K562 (cell line): ENCODE measurements around the gene TMBIM4. TPM values are rescaled to one million over a fixed set of nuclear protein-coding genes. Genes with fewer than 3 reads are reported as not detected.

Experiments
- BACH1 ChIP-seq: fragments of 200-800 bp; sonication (Bioruptor generic); IDR thresholded peaks from 2 replicates; pipeline ENCODE4 v1.6.1; 2016; ENCODE audit warnings: missing genetic modification characterization, missing compliant biosample characterization
- CBX3 ChIP-seq, 2 experiments: IDR thresholded peaks; 1 replicate in 1 of 2; 2 replicates in 1 of 2; pipeline ENCODE4 v1.6.1; 2012; ENCODE audit warnings: inconsistent platforms in 2 of 2, low read length in 2 of 2, borderline replicate concordance in 1 of 2, control low read depth in 1 of 2
- ESRRB ChIP-seq: fragments of 250-450 bp; sonication (Bioruptor Pico); IDR thresholded peaks from 2 replicates; pipeline ENCODE4 v1.5.0; 2020; ENCODE audit warnings: mild to moderate bottlenecking, moderate library complexity, borderline replicate concordance
- FOXM1 ChIP-seq, 2 experiments: fragments of 450-650 bp in 1 of 2; sonication (generic) in 1 of 2; formaldehyde crosslinking in 1 of 2; IDR thresholded peaks; 2 replicates each; pipeline versions ENCODE4 v1.6.1 to v1.9.0; 2017 to 2022; ENCODE audit warnings: low read depth in 2 of 2, mild to moderate bottlenecking in 2 of 2, missing genetic modification reagents in 1 of 2, moderate library complexity in 1 of 2
- KDM1A ChIP-seq, 2 experiments: fragments of 450-650 bp; IDR thresholded peaks; 2 replicates each; pipeline ENCODE4 v1.6.1; 2016; ENCODE audit warnings: mild to moderate bottlenecking in 2 of 2
- KLF13 ChIP-seq: fragments of 450-650 bp; IDR thresholded peaks from 2 replicates; pipeline ENCODE4 v1.6.1; 2016; ENCODE audit warnings: missing genetic modification characterization, low read depth, mild to moderate bottlenecking, missing compliant biosample characterization, moderate library complexity, borderline replicate concordance
- L3MBTL2 ChIP-seq: fragments of 450-650 bp; IDR thresholded peaks from 2 replicates; pipeline ENCODE4 v1.6.1; 2016; ENCODE audit warnings: mild to moderate bottlenecking, moderate library complexity
- MAZ ChIP-seq, 2 experiments: fragments of 450-650 bp in 1 of 2; sonication (generic) in 1 of 2; formaldehyde crosslinking; IDR thresholded peaks in 1 of 2; conservative IDR thresholded peaks in 1 of 2; 2 replicates each; pipeline versions ENCODE4 v1.4.0 to v1.5.0; 2020; ENCODE audit warnings: mild to moderate bottlenecking in 1 of 2, missing genetic modification reagents in 1 of 2
- MTF1 ChIP-seq: fragments of 250-450 bp; sonication (Bioruptor Pico); IDR thresholded peaks from 2 replicates; pipeline ENCODE4 v1.9.0; 2021; ENCODE audit warnings: moderate library complexity, mild to moderate bottlenecking, inconsistent platforms, borderline replicate concordance
- MXI1 ChIP-seq: IDR thresholded peaks from 2 replicates; pipeline ENCODE4 v1.6.1; 2011; ENCODE audit warnings: low read depth, mild to moderate bottlenecking, improper control_type of control experiment, low read length
- ZNF224 ChIP-seq: sonication (generic); formaldehyde crosslinking; IDR thresholded peaks from 2 replicates; pipeline ENCODE4 v1.8.0; 2022; ENCODE audit warnings: mild to moderate bottlenecking, missing genetic modification reagents
- ZNF239 ChIP-seq: fragments of 250-450 bp; sonication (Bioruptor Pico); IDR thresholded peaks from 2 replicates; pipeline ENCODE4 v1.4.0; 2020; ENCODE audit warnings: mild to moderate bottlenecking
- ZNF282 ChIP-seq: sonication (generic); formaldehyde crosslinking; IDR thresholded peaks from 2 replicates; pipeline ENCODE4 v1.8.1; 2023; ENCODE audit warnings: missing genetic modification reagents
- ZNF41 ChIP-seq: fragments of 250-450 bp; sonication (Bioruptor Pico); conservative IDR thresholded peaks from 2 replicates; pipeline ENCODE4 v1.4.0; 2020; ENCODE audit warnings: mild to moderate bottlenecking
- polyA plus RNA-seq, 8 experiments: library from polyadenylated mRNA; depleted of rRNA in 4 of 8; stranded (reverse) in 5 of 8; unstranded in 3 of 8; fragments of >200 nt; fragmentation: Nextera tagmentation in 2 of 8; fragmentation: Illumina TruSeq in 1 of 8; extraction: Ambion mirVana in 2 of 8; extraction: Trizol in 1 of 8; gene quantifications; 2 replicates each; pipeline versions ENCODE4 v1.2.1 to v1.2.3, GENCODE V29; 2011 to 2014; ENCODE audit warnings: inconsistent platforms in 1 of 8, missing spikeins in 1 of 8
- total RNA-seq, 7 experiments: library from RNA; depleted of rRNA in 6 of 7; stranded (reverse); fragments of >200 nt in 6 of 7; fragmentation: Illumina TruSeq in 2 of 7; extraction: Trizol in 2 of 7; gene quantifications; 2 replicates each; pipeline versions ENCODE4 v1.2.1 to v1.2.3, GENCODE V29; 2011 to 2021; ENCODE audit warnings: low replicate concordance in 1 of 7
- TF ChIP-seq, protein P1 (sequence below): sonication (generic); formaldehyde crosslinking; IDR thresholded peaks from 2 replicates; pipeline ENCODE4 v1.8.0; 2022; ENCODE audit warnings: mild to moderate bottlenecking, low read depth, missing genetic modification reagents
- TF ChIP-seq, protein P2 (sequence below): fragments of 450-650 bp; conservative IDR thresholded peaks from 2 replicates; pipeline ENCODE4 v1.6.1; 2016; ENCODE audit warnings: missing genetic modification characterization, low read depth, mild to moderate bottlenecking, control low read depth, missing compliant biosample characterization
- TF ChIP-seq, protein P3 (sequence below), 2 experiments: fragments of 450-650 bp; IDR thresholded peaks; 2 replicates each; pipeline ENCODE4 v1.6.1; 2018; ENCODE audit warnings: mild to moderate bottlenecking in 2 of 2, low read depth in 1 of 2; ENCODE audit not compliant: partially characterized antibody in 2 of 2
- TF ChIP-seq, protein P4 (sequence below): sonication (generic); formaldehyde crosslinking; IDR thresholded peaks from 2 replicates; pipeline ENCODE4 v1.8.0; 2022; ENCODE audit warnings: mild to moderate bottlenecking, missing genetic modification reagents

Gene TMBIM4
- total and polyA plus RNA-seq, 9 of the 15 experiments (the other 6 are each of a cell fraction or from before 2014, with no cell fraction given) = 18.6 to 272 (median 50.0) TPM

DNA sequence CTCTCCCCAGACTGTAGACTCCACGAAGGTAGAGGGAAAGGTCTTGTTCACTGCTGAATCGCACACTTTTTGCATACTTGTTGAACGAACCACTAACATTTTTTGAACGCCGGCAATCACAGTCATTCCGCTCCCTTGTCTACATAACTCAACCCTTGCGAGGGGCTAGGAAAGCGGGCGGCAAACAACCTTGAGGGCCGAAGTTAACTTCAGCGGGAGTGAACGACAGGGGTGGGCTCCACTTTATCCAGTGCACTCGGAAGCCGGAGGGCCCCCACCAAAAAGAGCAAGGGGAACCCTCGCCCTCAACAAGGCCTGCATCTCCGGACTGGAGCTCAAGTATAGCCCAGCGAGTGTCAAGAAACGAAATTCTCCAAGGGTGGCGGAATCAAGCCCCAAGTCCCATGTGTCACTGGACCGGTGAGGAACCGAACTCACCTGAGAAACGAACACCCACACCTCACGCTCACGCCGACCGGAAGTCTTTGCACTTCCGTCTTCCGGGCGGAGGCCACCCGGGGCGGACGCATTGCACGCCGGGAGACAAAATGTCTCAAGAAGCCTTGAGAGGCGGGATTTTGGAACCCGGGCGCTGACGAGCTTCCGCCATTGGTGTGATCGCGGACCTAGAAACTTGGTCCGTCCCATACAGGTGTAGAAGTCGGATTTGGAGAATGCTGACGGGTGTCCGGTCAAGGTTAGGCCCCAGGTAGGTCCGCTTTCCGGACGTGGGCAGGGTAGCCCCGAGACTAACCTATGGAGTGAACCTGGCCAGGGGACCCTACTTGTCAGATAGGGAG is 39.3 kb downstream of the TMBIM4 start, which contains the start of gene LLPH (continued):
- TF ChIP-seq, protein P1, sequence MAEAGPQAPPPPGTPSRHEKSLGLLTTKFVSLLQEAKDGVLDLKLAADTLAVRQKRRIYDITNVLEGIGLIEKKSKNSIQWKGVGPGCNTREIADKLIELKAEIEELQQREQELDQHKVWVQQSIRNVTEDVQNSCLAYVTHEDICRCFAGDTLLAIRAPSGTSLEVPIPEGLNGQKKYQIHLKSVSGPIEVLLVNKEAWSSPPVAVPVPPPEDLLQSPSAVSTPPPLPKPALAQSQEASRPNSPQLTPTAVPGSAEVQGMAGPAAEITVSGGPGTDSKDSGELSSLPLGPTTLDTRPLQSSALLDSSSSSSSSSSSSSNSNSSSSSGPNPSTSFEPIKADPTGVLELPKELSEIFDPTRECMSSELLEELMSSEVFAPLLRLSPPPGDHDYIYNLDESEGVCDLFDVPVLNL (CRISPR knock-in tag) = peak; percentile 54; the same call in 1 of the 2 replicates
- TF ChIP-seq, protein P2, sequence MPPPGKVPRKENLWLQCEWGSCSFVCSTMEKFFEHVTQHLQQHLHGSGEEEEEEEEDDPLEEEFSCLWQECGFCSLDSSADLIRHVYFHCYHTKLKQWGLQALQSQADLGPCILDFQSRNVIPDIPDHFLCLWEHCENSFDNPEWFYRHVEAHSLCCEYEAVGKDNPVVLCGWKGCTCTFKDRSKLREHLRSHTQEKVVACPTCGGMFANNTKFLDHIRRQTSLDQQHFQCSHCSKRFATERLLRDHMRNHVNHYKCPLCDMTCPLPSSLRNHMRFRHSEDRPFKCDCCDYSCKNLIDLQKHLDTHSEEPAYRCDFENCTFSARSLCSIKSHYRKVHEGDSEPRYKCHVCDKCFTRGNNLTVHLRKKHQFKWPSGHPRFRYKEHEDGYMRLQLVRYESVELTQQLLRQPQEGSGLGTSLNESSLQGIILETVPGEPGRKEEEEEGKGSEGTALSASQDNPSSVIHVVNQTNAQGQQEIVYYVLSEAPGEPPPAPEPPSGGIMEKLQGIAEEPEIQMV = no peak
- TF ChIP-seq ZNF224 (CRISPR knock-in tag) (no peak), ESRRB (CRISPR knock-in tag) (no peak), KLF13 (tag) (no peak), BACH1 (tag) (no peak), ZNF239 (no peak), ZNF41 (no peak), ZNF282 (CRISPR knock-in tag) (no peak), L3MBTL2 (peak; percentile 41; the same call in 1 of the 2 replicates), MAZ (CRISPR knock-in tag; conservative IDR thresholded peaks at IDR 0.05 in 1 of 2, IDR thresholded peaks at IDR 0.05 in 1 of 2) (no peak), MTF1 (CRISPR knock-in tag) (0 out of 2 replicates have a peak, but pooled peaks have one; percentile 40), MXI1 (0 out of 2 replicates have a peak, but pooled peaks have one; percentile 43), FOXM1 (IDR thresholded peaks at IDR 0.05; ENCODE audit: low read depth) (no peak), FOXM1 (CRISPR knock-in tag; IDR thresholded peaks at IDR 0.05; ENCODE audit: low read depth) (no peak), KDM1A (IDR thresholded peaks at IDR 0.05) (no peak), CBX3 (IDR thresholded peaks at IDR 0.05; ENCODE audit: borderline replicate concordance in 1 of 2, low read length in 2 of 2) (peak in 1 of 2 experiments; percentile 18; a peak in 1 of 3 replicates)
- TF ChIP-seq, protein P3, sequence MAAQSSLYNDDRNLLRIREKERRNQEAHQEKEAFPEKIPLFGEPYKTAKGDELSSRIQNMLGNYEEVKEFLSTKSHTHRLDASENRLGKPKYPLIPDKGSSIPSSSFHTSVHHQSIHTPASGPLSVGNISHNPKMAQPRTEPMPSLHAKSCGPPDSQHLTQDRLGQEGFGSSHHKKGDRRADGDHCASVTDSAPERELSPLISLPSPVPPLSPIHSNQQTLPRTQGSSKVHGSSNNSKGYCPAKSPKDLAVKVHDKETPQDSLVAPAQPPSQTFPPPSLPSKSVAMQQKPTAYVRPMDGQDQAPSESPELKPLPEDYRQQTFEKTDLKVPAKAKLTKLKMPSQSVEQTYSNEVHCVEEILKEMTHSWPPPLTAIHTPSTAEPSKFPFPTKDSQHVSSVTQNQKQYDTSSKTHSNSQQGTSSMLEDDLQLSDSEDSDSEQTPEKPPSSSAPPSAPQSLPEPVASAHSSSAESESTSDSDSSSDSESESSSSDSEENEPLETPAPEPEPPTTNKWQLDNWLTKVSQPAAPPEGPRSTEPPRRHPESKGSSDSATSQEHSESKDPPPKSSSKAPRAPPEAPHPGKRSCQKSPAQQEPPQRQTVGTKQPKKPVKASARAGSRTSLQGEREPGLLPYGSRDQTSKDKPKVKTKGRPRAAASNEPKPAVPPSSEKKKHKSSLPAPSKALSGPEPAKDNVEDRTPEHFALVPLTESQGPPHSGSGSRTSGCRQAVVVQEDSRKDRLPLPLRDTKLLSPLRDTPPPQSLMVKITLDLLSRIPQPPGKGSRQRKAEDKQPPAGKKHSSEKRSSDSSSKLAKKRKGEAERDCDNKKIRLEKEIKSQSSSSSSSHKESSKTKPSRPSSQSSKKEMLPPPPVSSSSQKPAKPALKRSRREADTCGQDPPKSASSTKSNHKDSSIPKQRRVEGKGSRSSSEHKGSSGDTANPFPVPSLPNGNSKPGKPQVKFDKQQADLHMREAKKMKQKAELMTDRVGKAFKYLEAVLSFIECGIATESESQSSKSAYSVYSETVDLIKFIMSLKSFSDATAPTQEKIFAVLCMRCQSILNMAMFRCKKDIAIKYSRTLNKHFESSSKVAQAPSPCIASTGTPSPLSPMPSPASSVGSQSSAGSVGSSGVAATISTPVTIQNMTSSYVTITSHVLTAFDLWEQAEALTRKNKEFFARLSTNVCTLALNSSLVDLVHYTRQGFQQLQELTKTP (IDR thresholded peaks at IDR 0.05; ENCODE audit: low read depth in 1 of 2, partially characterized antibody in 2 of 2) = peak in 1 of 2 experiments; percentile 42
- TF ChIP-seq, protein P4, sequence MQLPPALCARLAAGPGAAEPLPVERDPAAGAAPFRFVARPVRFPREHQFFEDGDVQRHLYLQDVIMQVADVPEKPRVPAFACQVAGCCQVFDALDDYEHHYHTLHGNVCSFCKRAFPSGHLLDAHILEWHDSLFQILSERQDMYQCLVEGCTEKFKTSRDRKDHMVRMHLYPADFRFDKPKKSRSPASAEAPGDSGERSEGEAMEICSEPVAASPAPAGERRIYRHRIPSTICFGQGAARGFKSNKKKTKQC (CRISPR knock-in tag) = peak; percentile 60
